HG02973 (cell line): ENCODE results near the gene SHISAL1.

ENCODE experiments used
- ATAC-seq: cut with Tn5 transposase; IDR thresholded peaks from one replicate; pipeline ENCODE4 v1.9.1; 2021; ENCODE audit warnings: moderate library complexity; ENCODE audit not compliant: unreplicated experiment

The SHISAL1 gene

DNA sequence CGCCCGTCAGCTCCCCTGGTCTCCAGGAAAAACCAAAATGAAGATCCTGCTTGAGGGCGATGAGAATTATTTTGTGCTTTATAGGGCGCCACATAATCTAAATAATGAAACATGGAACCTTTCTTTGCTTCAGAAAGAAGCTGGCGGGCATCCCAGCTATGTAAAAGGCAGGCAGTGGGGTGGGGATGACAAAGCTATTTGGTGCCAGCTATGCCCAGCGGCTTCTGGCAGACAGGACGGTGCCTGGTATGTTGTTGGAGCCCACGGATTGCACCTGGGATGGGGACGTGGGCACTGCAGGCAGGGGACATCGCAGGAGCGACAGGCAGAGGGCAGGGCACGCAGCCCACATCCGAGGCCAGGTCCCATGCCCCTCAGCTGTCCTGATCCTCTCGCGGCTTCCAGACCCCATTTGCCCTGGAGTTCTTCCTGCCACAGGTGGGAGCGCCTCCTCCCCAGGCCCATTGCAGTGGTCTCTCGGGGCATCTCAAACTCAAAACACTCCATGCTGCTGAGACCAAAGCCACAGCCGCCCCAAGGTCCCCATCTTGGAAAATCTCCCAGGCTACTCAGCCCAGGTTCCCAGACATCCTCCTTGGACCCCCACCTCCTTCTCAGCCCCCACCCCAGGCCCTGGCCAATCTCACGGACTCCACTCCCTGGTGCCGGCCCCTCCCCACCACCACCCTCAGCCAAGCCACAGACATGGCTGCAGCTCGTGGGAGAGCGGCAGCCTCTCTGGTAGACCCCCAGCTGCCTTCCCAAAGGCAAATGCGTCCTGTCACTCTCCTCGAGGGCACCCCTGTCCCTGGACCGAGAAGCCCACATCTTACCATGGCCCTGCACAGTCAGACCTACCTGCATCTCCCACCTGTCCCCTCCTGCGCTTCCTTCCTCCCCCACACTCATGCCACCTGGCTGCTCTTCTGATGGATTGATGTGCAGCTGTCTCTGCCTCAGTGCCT, 45.7 kb downstream of the SHISAL1 start:
- no peak for ATAC-seq

DNA sequence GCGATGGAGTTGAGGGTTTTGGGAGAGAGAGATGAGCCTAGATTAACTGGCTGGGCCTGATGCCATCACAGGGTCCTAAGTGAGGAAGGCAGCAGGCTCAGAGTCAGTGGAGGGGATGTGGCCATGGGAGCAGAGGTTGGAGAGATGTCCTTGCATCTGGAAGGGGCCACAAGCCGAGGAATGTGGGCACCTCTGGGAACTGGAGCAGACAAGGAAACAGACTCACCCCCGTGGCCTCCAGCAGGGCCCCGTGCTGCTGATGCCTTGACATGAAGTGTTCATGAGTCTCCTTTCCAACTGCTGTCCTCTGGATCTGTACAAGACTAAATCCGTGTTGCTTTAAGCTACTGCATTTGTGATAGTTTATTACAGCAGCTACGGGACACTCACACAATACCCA, 49.2 kb downstream of the SHISAL1 start:
- ATAC-seq: no peak

DNA sequence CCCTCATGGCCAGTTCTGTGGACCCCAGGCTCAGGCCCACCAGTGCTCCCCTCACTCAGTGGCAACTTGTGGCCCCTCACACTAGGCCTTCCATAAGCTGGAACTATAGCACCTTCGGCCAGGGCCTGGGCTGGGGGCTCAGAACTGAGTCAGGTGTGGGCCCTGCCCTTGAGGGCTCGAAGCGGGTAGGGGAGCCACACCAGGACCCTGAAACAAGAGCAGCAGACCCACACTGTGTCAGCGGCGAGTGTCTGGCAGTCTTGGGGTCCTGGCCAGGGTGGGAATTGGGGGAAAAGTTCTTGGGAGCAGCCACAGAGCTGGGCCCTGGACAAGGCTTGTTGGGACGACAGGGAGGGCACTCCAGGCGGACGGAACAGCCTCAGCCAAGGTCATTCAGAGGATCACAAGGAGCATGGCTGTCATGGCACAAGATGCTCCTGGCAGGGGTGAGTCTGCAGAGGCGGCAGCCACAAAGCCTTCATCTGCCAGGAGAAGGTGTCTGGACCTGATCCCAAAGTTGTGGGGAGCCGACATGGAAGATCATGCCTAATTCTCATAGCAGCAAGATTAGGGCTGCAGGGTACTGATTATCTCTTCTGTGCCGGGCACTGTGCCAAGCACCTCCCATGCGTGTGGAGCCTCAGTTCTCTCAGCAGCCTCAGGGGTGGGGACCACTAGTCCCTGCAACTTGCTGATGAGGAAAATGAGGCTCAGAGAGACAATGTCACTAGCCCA, 50.7 kb downstream of the SHISAL1 start:
- no peak for ATAC-seq

DNA sequence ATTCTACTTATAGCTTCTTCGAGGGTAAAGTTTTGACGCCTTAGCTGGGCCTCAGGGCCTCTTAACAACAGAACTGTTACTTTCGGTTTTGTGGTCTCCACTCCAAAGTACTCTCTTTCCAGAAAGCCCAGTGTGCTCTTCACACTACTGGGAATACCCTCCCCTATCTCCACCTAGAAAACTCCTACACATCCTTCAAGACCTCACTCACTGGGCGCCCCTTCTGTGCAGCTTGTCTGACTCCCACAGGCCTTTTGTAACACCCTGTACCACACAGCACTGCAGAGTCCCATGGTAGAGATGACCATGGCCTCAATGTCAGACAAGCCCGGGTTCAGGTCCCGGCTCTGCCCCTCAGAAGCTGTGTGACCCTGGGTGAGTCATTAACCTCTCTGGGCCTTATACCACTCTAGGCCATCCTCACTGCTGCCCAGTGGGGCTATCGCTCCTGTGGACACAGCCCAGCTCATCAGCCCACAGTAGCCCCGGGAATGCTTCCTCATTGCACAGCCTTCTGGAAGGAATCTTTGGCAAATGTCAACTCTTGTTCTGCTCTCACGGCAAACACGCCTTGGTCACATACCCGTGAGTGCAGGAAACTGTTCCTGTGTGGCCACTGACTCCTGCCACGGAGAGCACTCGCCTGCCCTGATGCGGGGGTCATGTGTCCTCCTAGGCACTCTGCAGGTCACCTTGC, 51.4 kb downstream of the SHISAL1 start:
- no peak for ATAC-seq

DNA sequence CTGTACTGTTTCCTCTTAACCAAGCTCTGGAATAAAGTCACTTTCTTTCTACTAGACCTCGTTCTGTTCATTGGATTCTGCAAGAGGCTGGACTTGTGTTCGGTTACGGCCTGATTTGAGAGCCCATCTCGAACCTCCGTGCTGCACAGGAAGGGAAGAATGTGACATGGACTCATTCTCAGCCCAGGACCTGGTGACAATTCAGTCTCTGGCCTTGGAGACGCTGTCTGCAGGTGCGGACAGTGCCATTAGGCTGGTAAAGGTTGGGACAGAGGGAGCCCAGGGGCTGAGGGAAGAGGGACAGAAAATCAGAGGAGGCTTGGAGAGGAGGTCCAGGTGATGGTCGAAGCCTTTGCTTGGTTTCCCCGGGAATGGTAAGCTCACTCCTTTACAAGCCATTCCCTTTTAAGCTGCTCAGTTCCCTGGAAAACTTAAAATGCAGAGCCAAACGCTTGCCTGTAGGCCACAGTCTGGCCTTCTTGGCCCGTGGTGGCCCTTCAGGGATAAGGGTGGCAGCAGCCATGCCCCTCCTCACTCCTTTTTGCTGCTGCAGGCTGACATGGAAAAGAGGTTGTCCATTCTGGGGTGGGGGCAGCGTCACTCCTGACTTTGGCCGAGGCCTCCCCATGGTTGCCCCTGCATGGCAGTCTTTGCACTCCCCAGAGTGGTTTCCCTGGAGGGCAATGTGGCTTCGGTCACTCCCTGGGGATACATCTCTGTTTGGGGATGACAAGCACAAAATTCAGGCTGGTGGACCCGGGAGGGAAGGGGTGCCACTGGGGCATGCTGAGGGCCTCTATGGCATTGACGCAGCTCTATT, 52.3 kb downstream of the SHISAL1 start:
- no peak for ATAC-seq

DNA sequence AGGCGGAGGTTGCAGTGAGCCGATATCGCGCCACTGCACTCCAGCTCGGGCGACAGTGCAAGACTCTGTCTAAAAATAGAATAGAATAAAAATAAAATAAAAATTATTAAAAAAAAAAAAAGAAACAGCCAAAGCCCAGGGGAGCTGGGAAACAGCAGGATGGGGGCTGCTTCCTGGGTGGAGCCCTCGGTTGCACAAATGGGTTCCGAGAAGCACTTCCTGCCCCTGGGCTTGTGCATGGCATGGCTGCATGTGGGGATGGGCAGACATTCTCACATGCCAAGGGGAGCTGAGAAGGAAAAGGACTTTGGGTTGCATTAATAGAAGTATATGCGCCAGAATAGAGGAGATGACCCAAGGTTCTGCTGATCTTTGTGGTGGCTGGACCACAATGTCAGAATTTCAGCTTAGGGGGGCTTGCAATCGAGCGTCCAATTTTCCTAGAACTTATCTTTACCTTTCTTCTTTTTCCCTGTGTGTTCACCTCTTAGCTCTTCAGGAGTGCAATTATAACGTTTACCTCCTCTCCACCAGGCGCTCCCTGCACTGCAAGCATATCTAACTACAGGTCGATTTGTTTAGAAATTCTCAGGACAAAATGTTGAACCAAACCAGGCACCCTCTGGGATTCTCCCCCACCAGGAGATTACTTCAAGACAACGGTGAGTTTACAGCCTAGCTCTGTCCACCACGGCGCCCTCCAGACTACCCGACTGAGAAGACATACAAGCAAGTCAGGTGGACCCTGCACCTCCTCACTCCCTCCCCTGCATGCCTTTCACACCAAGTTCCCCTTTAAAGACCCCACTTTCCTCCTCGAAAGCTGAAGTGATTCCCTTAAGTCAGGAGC, 53.2 kb downstream of the SHISAL1 start:
- no peak for ATAC-seq

DNA sequence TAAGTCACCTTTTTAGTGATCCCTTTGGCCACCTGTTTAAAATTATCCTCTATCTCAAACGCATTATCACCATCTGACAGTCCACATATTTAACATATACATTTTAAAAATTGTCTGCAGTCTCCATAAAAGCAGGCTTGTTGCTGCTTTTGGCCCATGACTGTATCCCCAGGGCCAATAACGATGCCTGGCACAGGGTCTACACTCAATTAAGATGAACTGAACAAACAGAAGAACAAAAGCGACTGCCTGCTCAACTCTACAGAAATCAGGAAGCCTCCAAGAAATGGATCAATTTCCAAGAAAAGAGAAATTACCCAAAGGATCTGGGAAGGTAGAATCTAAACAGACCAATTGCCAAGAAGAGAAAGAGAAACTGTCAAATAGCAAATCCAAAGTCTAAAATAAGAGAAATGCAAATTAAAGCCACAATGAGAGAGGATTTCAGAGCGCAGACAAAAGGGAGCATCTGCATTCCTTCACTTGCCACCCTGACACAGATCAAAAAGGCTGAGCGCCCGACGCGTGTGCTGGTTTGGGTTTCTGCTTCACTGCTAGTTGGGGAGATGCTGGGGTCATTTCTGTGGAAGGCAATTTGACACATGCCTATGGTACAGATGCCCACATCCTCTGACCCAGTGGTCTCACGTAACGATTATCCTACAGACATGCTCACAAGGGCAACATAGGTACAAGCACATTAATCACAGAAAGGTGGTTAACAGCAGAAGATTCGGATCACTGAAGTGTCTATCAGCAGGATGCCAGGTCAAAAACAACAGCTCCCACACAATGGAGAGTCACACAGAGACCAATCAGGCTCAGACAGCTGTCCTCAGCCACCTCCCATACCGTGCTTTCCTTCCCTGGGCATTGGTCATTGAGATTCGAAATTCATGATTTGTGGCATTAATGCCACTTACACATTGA, 55.9 kb downstream of the SHISAL1 start:
- no peak for ATAC-seq

DNA sequence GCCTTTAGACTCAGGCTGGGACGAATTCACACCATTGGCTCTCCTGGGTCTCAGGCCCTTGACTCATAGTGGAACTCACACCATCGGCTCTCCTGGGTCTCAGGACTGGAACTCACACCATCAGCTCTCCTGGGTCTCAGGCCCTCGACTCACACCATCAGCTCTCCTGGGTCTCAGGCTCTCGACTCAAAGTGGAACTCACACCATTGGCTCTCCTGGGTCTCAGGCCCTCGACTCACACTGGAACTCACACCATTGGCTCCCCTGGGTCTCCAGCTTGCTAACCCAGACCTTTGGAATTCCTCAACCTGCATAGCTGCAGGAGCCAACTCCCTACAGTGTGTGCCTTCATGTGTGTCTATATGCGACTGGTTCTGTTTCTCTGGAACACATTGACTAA, 56.7 kb downstream of the SHISAL1 start:
- ATAC-seq: no peak

DNA sequence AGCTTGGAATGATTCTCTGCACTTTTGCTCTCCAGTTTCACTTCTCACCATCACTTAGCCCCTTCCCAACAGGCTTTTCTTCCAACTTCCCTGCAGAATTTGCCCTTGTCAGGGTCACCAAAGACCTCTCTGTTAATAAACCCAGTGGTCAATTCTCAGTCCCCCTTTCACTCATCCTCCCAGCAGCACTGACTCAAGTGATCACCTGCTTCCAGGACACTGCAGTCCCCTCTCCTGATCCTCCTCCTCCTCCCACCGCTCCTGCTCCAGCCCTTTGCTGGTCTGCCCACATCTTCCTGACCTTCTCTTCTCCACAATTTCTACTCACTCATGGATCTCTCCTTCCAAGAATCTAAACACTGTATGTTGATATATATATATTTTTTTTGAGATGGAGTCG, 57.9 kb downstream of the SHISAL1 start:
- ATAC-seq: no peak

DNA sequence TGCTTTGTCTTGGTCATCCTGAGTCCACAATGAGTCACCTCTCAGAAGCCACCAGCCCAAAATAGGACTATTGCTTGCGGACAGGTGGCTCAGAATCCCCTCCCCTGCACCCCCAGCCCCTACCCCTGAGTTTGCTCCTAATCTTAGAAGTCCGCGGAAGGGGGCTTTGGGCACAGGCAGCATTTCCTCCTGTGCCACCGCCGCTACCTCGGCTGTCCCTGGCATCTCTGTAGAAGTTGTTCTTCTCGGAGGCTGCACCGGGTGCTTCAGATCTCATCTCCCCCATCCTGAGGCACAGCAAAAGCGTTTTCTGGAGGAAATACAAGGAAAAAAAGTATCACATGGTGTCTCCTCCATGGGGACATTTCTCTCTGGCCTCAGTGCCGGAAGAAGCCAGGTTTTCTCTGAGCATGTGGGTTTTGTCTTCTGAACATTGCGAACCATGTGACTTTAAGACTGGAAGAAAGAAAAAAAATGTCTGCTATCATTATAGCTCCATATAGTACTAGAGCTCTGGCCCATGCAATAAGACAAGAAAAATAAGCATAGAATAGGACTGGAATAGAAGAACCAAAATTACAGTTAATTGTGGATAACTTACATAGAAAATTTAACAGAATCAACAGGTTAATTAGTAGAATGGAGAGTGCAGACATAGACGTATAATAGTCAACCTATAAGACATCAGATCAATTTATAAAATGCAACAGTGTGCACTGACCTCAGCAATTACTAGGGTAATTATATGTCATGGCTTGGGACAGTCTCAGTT, 63.2 kb downstream of the SHISAL1 start:
- no peak for ATAC-seq

DNA sequence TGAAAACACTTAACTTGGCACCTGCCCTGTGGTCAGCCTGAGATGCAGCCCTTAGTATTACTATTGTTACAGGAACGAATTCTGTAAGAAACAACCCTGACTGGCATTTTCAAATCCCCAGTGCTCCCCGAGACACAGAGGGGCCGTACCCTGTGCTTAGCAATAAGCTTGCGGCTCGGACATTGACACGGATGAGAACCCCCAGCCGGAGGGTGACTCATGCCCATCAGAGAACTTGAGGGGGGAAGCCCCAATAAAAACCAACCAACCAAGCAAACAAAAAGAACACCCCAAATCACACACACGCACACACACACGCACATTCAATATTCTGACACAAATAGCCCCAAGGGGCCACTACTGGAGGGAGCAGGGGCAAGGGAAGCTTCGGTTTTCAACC, 63.8 kb downstream of the SHISAL1 start:
- no peak for ATAC-seq

DNA sequence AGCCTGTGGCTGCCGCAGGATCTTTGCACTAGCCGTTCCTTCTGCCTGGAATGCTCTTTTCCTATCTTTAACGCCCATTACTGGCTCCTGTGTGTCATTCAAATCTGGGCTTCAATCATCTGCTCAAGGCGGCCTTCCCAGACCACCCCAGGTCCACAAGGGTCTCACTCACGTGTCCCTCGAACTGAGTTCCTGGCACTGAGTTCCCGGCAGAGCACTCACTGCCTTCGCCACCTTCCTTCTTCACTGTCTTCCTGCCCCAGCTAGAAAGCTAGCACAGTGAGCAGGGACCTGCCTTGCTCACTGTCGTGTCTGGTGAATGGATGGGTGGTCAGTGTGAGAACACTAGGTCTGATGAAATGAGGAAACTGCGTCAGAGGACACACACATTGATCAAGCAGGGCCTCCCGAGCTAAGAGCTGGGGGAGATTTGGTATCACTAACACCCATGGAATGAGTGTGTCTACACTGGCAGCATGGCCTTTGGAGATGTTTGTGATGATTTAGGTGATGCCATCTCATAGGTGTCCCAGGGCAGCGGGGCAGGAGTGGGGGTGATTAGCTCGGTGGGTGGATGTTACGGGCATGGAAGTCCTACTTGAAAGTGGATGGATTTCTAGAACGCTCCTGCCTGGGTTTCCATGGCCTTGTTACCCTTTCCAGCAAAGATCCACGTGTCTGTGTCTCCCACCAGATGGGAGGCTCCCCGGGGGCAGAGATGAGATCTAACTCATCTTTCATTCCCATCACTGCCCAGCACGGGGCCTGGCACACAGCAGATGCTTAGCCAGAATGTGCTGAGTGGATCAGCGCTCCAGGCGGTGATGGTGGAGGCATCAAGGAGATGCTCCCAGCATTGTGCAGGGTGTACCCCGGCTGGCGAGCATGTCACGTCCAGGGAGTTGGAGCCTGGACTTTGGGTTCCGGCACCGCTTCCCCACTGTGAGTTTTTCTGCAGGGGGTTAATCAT, 64.5 kb downstream of the SHISAL1 start:
- no peak for ATAC-seq

DNA sequence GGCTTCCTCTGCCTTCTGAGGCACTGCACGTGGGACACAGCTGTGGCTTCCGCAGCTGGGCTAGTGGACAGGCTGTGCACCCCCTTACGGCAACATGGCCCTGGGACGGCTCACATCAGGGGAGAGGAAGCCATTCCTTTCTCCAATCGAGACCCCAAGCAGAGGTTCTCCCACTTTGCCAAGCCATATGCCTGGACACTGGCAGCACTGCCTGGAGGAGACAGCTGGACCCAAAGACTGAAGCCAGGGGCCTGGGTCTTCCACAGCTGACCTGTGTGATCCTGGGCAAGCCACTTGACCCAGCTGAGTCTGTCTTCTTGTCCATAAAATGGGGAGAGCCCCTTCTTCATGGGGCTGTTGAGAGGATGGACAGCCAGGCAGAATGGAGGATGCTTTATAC, 65.4 kb downstream of the SHISAL1 start:
- no peak for ATAC-seq

DNA sequence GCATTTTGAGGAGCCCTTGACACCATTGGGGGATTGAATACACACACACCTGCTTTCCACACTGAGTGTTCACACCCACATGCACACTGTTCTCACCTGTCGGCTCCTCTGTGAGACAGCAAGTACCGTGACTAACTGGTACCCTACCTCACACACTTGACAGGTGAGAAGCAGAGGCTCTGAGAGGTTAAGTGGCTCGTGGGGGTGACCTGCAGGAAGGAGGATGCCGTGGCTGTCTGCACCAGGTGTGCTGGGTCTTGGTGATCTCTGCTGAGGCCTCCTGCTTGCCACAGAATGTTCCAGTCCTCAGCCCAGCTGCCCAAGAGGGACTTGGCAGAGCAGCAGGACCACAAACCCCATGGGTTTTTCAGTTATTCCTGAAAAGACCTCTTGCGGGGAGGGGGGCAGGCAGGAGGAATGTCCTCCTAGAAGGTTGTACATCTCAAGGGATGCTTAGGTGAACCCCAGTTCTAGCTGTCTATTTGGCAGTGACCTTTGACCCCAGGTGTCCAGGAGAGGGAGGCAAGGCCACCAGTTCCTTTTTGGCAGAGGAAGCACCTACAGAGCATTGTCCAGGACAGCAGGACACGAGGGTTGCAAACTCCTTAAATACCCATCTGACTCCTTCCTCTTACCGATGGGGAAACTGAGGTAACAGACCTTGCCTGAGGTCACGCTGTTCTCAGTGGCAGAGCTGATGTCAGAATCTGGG, 66.0 kb downstream of the SHISAL1 start:
- no peak for ATAC-seq

DNA sequence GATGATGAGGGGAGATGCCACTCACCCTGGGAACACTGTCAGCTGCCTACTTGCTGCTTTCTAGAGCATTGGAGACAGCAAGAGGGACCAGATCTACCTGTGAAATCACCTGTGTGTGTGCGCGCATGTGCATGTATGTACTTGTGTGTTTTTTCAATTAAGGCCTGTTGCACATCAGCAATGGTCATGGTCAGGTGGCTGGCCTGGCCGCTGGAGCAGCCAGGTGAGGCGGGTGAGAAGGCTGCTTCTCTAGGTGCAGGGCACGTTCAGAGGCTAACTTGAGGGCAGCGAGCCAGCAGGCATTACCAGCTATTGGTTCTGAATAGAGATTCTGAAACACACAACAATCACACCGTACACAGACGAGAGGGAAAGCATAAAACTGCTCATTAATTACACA, 66.9 kb downstream of the SHISAL1 start:
- ATAC-seq: no peak

DNA sequence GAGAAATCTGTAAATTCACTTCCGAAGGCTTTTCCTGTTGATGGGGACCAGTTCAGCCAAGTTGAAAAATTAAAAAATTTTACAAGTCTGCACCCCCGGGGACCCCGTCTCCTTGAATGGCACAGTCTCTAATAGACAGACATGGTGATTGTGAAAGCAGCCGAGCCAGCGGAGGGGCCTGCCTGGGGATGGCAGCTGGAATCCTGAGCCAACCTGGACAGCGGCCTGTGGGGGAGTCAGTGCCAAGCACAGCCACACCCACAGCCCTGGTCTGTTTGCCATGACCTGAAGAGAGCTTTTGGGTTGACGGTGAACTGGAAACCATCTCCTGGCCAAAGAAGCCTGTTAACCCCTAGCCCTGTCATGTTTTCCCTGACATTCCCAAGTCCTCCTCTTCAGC, 67.3 kb downstream of the SHISAL1 start:
- ATAC-seq: no peak
